ENCODE measurements around the gene COL4A3. TPM values are rescaled to one million over a fixed set of nuclear protein-coding genes. Genes with fewer than 3 reads are reported as not detected.

Gene COL4A3
- total RNA-seq, 1 donor from 2014 or later = 33.6 TPM

GRCh38 chr2:227234429-227234828 lies 70.0 kb downstream of the COL4A3 start:
- peaks cover 7% of the 10 kb centered on the region for H3K4me1 ChIP-seq
- H3K27me3 ChIP-seq (ENCODE audit: low read depth) = no peaks in the 10 kb centered on the region
- H3K27ac ChIP-seq = no peak overlapping the region
- ATAC-seq (no peak), DNase-seq (no peak)
- intact Hi-C loops (cut with DNase I) = no loop called here
- no peaks in the 10 kb centered on the region for H3K36me3 ChIP-seq
- TF ChIP-seq, protein P1, sequence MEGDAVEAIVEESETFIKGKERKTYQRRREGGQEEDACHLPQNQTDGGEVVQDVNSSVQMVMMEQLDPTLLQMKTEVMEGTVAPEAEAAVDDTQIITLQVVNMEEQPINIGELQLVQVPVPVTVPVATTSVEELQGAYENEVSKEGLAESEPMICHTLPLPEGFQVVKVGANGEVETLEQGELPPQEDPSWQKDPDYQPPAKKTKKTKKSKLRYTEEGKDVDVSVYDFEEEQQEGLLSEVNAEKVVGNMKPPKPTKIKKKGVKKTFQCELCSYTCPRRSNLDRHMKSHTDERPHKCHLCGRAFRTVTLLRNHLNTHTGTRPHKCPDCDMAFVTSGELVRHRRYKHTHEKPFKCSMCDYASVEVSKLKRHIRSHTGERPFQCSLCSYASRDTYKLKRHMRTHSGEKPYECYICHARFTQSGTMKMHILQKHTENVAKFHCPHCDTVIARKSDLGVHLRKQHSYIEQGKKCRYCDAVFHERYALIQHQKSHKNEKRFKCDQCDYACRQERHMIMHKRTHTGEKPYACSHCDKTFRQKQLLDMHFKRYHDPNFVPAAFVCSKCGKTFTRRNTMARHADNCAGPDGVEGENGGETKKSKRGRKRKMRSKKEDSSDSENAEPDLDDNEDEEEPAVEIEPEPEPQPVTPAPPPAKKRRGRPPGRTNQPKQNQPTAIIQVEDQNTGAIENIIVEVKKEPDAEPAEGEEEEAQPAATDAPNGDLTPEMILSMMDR (IDR thresholded peaks at IDR 0.05) = no peak
- no peaks in the 10 kb centered on the region for H3K9me3 ChIP-seq
- H3K4me3 ChIP-seq = no peak overlapping the region

DNA sequence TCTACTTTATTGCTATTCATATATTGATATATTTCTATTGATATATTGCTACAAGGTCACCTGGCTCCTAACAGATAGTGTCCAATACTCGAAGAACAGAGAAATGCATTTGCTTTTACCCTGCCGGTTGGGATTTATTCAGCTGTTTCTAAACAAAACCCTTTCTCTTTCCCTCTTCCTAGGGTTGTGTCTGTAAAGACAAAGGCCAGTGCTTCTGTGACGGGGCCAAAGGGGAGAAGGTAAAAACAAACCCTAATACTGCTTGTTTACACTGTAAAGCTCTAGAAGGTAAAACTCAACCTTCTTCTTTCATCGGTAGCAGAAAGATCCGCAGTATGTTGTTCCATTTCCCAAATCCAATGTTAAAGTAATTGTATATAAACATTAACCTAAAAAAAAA lies 73.4 kb downstream of the COL4A3 start:
- H3K4me3 ChIP-seq = no peak overlapping the region
- peaks cover 7% of the 10 kb centered on the region for H3K4me1 ChIP-seq
- TF ChIP-seq, protein P1 (IDR thresholded peaks at IDR 0.05) = no peak
- H3K27ac ChIP-seq = no peak overlapping the region
- no peaks in the 10 kb centered on the region for H3K36me3 ChIP-seq
- no peaks in the 10 kb centered on the region for H3K9me3 ChIP-seq
- H3K27me3 ChIP-seq (ENCODE audit: low read depth) = no peaks in the 10 kb centered on the region
- intact Hi-C loops (cut with DNase I) = no loop called here
- DNase-seq (no peak), ATAC-seq (no peak)

DNA sequence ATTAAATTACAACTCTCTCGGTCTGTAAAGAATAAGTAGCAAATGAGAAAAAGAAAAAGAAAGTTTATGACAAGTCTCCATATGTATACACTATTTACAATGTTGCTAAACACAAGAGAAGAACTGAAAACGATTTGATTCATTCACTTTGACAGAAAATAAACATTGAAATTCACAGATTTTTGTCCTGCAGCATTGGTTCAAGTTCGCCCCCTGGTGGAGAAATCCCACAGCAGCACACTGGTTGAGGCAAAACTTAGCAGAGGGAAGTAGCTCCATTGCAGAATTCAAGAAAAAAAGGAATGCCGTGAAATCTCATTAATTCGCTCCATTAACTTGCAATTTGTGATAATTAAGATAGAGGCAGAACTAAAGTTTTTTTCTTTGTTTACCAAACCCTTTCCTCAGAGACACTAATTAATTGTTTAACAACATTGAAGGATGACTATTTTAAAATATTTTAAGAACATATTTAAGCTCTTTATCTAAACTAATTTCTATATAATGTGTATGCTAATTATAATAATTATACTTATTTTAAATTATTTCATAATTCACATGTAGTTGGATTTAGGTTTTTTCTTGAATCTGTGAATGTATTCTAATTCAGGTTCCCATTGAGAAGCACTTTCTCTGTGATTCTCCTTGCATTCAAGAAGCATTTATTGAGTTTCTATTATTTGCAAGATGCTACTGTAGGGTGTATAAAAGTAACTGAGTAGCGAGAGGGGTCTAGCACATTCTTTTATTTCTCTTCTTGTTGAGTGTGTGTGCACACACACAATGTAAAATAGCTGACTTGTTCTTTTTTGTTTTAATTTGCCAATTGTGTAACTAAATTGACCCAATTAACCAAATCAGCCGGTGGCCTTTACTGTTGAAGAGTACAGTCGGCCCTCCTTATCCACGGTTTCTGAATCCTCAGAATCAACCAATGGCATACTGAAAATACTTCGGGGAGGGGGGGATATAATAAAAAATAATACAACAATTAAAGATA lies 74.1 kb downstream of the COL4A3 start:
- ATAC-seq (peak; percentile 51 to 74), DNase-seq (peak; percentile 68)
- Histone ChIP-seq H3K36me3 (no peaks in the 10 kb centered on the region), H3K9me3 (no peaks in the 10 kb centered on the region), H3K27me3 (ENCODE audit: low read depth) (no peaks in the 10 kb centered on the region), H3K4me1 (peaks cover 7% of the 10 kb centered on the region), H3K4me3 (no peak overlapping the region), H3K27ac (no peak overlapping the region)
- intact Hi-C loops (cut with DNase I) = no loop called here
- TF ChIP-seq, protein P1 (IDR thresholded peaks at IDR 0.05) = peak; percentile 96

- Histone ChIP-seq H3K27me3 (ENCODE audit: low read depth) (no peaks in the 10 kb centered on the region), H3K27ac (no peak overlapping the region), H3K9me3 (no peaks in the 10 kb centered on the region), H3K4me3 (no peak overlapping the region), H3K36me3 (no peaks in the 10 kb centered on the region), H3K4me1 (peaks cover 7% of the 10 kb centered on the region)
- intact Hi-C loops (cut with DNase I) = no loop called here
- DNase-seq (no peak), ATAC-seq (no peak)
- TF ChIP-seq, protein P1 (IDR thresholded peaks at IDR 0.05) = no peak
Observed at GRCh38 chr2:227241005-227241404, 76.6 kb downstream of the COL4A3 start.

GRCh38 chr2:227248876-227249275 lies 84.5 kb downstream of the COL4A3 start:
- H3K9me3 ChIP-seq = no peaks in the 10 kb centered on the region
- no peaks in the 10 kb centered on the region for H3K27me3 ChIP-seq (ENCODE audit: low read depth)
- intact Hi-C loops (cut with DNase I) = no loop called here
- peaks cover 3% of the 10 kb centered on the region for H3K36me3 ChIP-seq
- no peak overlapping the region for H3K27ac ChIP-seq
- H3K4me1 ChIP-seq = no peaks in the 10 kb centered on the region
- ATAC-seq (no peak), DNase-seq (no peak)
- no peak overlapping the region for H3K4me3 ChIP-seq
- TF ChIP-seq, protein P1 (IDR thresholded peaks at IDR 0.05) = no peak

Measured in lower lobe of right lung (tissue), 2 donors.